K562 (cell line): ENCODE measurements around the gene MARK3. TPM values are rescaled to one million over a fixed set of nuclear protein-coding genes. Genes with fewer than 3 reads are reported as not detected.

Source experiments
- ATF7 ChIP-seq: fragments of 450-650 bp; IDR thresholded peaks from 2 replicates; pipeline ENCODE4 v1.7.1; 2014; ENCODE audit warnings: mild to moderate bottlenecking, moderate library complexity
- CCAR2 ChIP-seq: fragments of 200-400 bp; formaldehyde crosslinking; IDR thresholded peaks from 2 replicates; pipeline ENCODE4 v1.6.1; 2017; ENCODE audit warnings: mild to moderate bottlenecking, low read depth, low read length
- PHB2 ChIP-seq: fragments of 450-650 bp; IDR thresholded peaks from 2 replicates; pipeline ENCODE4 v1.6.1; 2017; ENCODE audit warnings: low read depth
- STAT5B ChIP-seq: fragments of 250-450 bp; sonication (Bioruptor Pico); IDR thresholded peaks from 2 replicates; pipeline ENCODE4 v1.8.0; 2021; ENCODE audit warnings: mild to moderate bottlenecking, inconsistent platforms
- ZFP1 ChIP-seq: fragments of 450-650 bp; formaldehyde crosslinking; IDR thresholded peaks from 2 replicates; pipeline ENCODE4 v1.4.0; 2020; ENCODE audit warnings: mild to moderate bottlenecking, mixed read lengths
- polyA plus RNA-seq, 8 experiments: library from polyadenylated mRNA; depleted of rRNA in 4 of 8; stranded (reverse) in 5 of 8; unstranded in 3 of 8; fragments of >200 nt; fragmentation: Nextera tagmentation in 2 of 8; fragmentation: Illumina TruSeq in 1 of 8; extraction: Ambion mirVana in 2 of 8; extraction: Trizol in 1 of 8; gene quantifications; 2 replicates each; pipeline versions ENCODE4 v1.2.1 to v1.2.3, GENCODE V29; 2011 to 2014; ENCODE audit warnings: inconsistent platforms in 1 of 8, missing spikeins in 1 of 8
- total RNA-seq, 7 experiments: library from RNA; depleted of rRNA in 6 of 7; stranded (reverse); fragments of >200 nt in 6 of 7; fragmentation: Illumina TruSeq in 2 of 7; extraction: Trizol in 2 of 7; gene quantifications; 2 replicates each; pipeline versions ENCODE4 v1.2.1 to v1.2.3, GENCODE V29; 2011 to 2021; ENCODE audit warnings: low replicate concordance in 1 of 7
- TF ChIP-seq, protein P1 (sequence below): fragments of 450-650 bp; formaldehyde crosslinking; conservative IDR thresholded peaks from 2 replicates; pipeline ENCODE4 v1.4.0; 2022; ENCODE audit warnings: mild to moderate bottlenecking, missing genetic modification characterization
- TF ChIP-seq, protein P2 (sequence below): fragments of 250-450 bp; sonication (Bioruptor Pico); IDR thresholded peaks from 2 replicates; pipeline ENCODE4 v1.8.0; 2021; ENCODE audit warnings: borderline replicate concordance, mild to moderate bottlenecking, moderate library complexity; ENCODE audit not compliant: poor library complexity, severe bottlenecking
- TF ChIP-seq, protein P3 (sequence below), 2 experiments: fragments of 450-650 bp; IDR thresholded peaks; 2 replicates each; pipeline ENCODE4 v1.6.1; 2016; ENCODE audit warnings: mild to moderate bottlenecking in 2 of 2, borderline replicate concordance in 1 of 2, low read depth in 1 of 2, moderate library complexity in 1 of 2

The MARK3 gene
- total and polyA plus RNA-seq, 9 of the 15 experiments (the other 6 are each of a cell fraction or from before 2014, with no cell fraction given) = 10.1 to 68.7 (median 56.3) TPM

DNA sequence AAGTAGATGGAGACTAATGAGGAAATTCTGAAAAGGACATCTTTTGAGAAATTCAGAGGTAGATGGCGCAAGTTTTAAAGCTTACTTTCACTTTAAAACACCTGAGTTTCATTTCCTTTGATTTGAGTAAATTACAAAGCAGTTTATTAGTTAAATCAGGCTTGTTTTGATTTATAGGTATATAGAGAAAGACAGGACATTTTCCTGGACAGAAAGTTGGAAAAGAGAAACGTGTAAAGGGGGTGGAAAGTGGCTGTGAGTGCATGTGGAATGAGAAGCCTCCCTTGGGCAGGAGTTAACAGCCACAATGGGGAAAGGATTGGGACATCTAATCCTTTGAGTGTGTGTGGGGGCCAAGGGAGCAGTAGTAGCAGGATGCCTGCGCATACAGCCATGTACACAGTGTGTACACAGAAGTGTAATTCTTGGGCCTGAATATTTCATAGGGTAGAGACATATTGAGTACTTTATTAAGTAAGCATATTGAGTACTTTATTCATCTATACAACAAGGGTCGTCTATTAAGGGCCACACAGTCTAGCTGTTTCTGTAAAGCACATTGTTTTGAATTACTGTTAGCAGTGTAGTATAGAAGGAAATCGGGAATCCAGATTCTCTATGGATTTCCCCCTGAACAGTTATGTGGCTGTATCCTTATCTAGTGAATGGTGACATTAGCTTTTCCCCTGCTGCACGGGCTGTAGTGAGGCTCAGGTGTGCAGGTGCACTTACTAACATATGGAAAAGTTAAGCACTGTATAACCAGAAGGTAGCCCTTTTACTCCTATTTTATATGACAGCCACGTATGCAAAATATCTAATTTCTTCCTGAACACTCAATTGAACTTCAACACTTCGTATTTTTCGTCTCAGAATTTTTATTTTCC lies 19.1 kb downstream of the MARK3 start (continued):
- TF ChIP-seq, protein P1, sequence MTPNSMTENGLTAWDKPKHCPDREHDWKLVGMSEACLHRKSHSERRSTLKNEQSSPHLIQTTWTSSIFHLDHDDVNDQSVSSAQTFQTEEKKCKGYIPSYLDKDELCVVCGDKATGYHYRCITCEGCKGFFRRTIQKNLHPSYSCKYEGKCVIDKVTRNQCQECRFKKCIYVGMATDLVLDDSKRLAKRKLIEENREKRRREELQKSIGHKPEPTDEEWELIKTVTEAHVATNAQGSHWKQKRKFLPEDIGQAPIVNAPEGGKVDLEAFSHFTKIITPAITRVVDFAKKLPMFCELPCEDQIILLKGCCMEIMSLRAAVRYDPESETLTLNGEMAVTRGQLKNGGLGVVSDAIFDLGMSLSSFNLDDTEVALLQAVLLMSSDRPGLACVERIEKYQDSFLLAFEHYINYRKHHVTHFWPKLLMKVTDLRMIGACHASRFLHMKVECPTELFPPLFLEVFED (CRISPR knock-in tag) = no peak
- no peak for TF ChIP-seq CCAR2
- TF ChIP-seq STAT5B (CRISPR knock-in tag) = no peak
- no peak for TF ChIP-seq PHB2
- no peak for TF ChIP-seq ATF7
- no peak for TF ChIP-seq ZFP1 (CRISPR knock-in tag)
- TF ChIP-seq, protein P2, sequence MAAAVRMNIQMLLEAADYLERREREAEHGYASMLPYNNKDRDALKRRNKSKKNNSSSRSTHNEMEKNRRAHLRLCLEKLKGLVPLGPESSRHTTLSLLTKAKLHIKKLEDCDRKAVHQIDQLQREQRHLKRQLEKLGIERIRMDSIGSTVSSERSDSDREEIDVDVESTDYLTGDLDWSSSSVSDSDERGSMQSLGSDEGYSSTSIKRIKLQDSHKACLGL (CRISPR knock-in tag) = no peak
- TF ChIP-seq, protein P3, sequence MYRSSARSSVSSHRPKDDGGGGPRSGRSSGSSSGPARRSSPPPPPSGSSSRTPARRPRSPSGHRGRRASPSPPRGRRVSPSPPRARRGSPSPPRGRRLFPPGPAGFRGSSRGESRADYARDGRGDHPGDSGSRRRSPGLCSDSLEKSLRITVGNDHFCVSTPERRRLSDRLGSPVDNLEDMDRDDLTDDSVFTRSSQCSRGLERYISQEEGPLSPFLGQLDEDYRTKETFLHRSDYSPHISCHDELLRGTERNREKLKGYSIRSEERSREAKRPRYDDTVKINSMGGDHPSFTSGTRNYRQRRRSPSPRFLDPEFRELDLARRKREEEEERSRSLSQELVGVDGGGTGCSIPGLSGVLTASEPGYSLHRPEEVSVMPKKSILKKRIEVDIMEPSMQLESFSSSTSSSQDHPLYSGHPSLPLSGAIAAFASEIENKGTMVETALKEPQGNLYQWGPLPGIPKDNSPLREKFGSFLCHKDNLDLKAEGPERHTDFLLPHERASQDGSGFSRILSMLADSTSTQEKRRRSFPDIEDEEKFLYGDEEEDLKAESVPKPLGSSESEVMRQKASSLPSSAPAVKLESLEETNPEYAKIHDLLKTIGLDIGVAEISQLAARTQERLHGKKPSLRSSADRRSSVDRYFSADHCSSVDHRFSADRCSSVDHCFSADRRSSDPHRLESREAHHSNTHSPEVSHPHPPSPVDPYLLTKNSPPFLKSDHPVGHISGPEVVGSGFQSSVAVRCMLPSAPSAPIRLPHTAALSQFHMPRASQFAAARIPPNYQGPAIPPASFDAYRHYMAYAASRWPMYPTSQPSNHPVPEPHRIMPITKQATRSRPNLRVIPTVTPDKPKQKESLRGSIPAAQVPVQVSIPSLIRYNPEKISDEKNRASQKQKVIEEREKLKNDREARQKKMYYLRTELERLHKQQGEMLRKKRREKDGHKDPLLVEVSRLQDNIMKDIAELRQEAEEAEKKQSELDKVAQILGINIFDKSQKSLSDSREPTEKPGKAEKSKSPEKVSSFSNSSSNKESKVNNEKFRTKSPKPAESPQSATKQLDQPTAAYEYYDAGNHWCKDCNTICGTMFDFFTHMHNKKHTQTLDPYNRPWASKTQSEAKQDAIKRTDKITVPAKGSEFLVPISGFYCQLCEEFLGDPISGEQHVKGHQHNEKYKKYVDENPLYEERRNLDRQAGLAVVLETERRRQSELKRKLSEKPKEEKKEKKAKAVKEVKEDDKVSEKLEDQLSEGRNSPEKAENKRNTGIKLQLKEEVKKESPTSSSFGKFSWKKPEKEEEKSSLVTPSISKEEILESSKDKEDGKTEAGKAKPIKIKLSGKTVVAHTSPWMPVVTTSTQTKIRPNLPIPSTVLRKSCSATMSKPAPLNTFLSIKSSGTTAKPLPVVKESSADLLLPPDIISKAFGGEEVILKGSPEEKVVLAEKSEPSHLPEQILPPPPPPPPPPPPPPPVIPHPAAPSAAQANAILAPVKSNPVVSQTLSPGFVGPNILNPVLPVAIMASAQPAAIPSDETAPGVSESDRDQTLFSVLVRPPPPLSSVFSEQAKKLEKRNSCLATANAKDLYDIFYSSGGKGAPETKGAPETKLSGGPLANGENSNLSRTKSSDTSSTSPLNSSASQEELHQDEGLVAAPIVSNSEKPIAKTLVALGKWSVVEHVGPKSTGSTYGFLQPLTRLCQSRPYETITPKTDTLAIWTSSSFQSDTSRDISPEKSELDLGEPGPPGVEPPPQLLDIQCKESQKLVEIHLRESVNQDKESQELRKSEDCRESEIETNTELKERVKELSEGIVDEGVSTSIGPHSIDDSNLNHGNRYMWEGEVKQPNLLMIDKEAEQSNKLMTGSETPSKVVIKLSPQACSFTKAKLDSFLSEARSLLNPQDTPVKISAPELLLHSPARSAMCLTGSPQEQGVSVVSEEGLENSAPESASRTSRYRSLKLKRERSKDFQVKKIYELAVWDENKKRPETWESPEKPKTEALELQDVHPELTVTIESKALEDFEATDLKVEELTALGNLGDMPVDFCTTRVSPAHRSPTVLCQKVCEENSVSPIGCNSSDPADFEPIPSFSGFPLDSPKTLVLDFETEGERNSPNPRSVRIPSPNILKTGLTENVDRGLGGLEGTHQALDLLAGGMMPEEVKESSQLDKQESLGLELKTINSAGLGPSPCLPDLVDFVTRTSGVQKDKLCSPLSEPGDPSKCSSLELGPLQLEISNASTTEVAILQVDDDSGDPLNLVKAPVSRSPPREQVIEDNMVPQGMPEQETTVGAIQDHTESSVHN (IDR thresholded peaks at IDR 0.05; ENCODE audit: borderline replicate concordance in 1 of 2, low read depth in 1 of 2) = no peak
